HepG2 (cell line): Measurements from ENCODE around the gene ABHD12. TPM values are rescaled to one million over a fixed set of nuclear protein-coding genes. Genes with fewer than 3 reads are reported as not detected.

Experiments used
- AFF4 ChIP-seq: sonication (generic); formaldehyde crosslinking; IDR thresholded peaks from 2 replicates; pipeline ENCODE4 v1.4.0; 2020; ENCODE audit warnings: missing genetic modification reagents
- CSRNP2 ChIP-seq: sonication (generic); formaldehyde crosslinking; conservative IDR thresholded peaks from 2 replicates; pipeline ENCODE4 v1.8.0; 2022; ENCODE audit warnings: low read depth, missing genetic modification reagents
- FOXA3 ChIP-seq: IDR thresholded peaks from 2 replicates; pipeline ENCODE4 v1.6.1; 2016; ENCODE audit warnings: missing genetic modification reagents, missing compliant biosample characterization
- NCOA1 ChIP-seq: sonication (generic); formaldehyde crosslinking; IDR thresholded peaks from 2 replicates; pipeline ENCODE4 v1.9.0; 2021; ENCODE audit warnings: missing genetic modification reagents
- NPAS2 ChIP-seq: sonication (generic); formaldehyde crosslinking; IDR thresholded peaks from 2 replicates; pipeline ENCODE4 v1.8.0; 2022; ENCODE audit warnings: mild to moderate bottlenecking, missing genetic modification reagents, borderline replicate concordance
- SOX6 ChIP-seq, 2 experiments: fragments of 450-650 bp in 1 of 2; sonication (generic) in 1 of 2; formaldehyde crosslinking in 1 of 2; IDR thresholded peaks; 2 replicates each; pipeline versions ENCODE4 v1.4.0 to v1.6.1; 2017 to 2020; ENCODE audit warnings: antibody characterized with exemption in 1 of 2, mild to moderate bottlenecking in 1 of 2, missing genetic modification reagents in 1 of 2
- STAT6 ChIP-seq: sonication (generic); formaldehyde crosslinking; IDR thresholded peaks from 2 replicates; pipeline ENCODE4 v1.4.0; 2020; ENCODE audit warnings: missing genetic modification reagents, mild to moderate bottlenecking, borderline replicate concordance
- TEAD3 ChIP-seq: optimal IDR thresholded peaks from 2 replicates; pipeline ENCODE3; 2016; ENCODE audit warnings: borderline replicate concordance
- THYN1 ChIP-seq: sonication (generic); formaldehyde crosslinking; IDR thresholded peaks from 2 replicates; pipeline ENCODE4 v1.8.1; 2023; ENCODE audit warnings: low read depth, mild to moderate bottlenecking, moderate library complexity, missing genetic modification reagents, borderline replicate concordance
- TIGD3 ChIP-seq: sonication (generic); formaldehyde crosslinking; IDR thresholded peaks from 2 replicates; pipeline ENCODE4 v1.5.1; 2020; ENCODE audit warnings: mild to moderate bottlenecking, missing genetic modification reagents, borderline replicate concordance
- ZNF274 ChIP-seq: sonication (generic); formaldehyde crosslinking; IDR thresholded peaks from 2 replicates; pipeline ENCODE4 v1.5.1; 2020; ENCODE audit warnings: mild to moderate bottlenecking, missing genetic modification reagents
- ZNF616 ChIP-seq: sonication (generic); formaldehyde crosslinking; IDR thresholded peaks from 2 replicates; pipeline ENCODE4 v1.5.0; 2020; ENCODE audit warnings: low read depth, mild to moderate bottlenecking, missing genetic modification reagents
- ZNF687 ChIP-seq: sonication (generic); formaldehyde crosslinking; IDR thresholded peaks from 2 replicates; pipeline ENCODE4 v1.5.1; 2020; ENCODE audit warnings: mild to moderate bottlenecking, missing genetic modification reagents, moderate library complexity
- polyA plus RNA-seq, 8 experiments: library from polyadenylated mRNA; depleted of rRNA in 3 of 8; stranded (reverse) in 7 of 8; unstranded in 1 of 8; fragments of >200 nt; fragmentation: Illumina TruSeq in 4 of 8; extraction: Trizol in 4 of 8; gene quantifications; 2 replicates each; pipeline versions ENCODE4 v1.2.1 to v1.2.3, GENCODE V29; 2011 to 2016; ENCODE audit warnings: low read depth in 4 of 8, missing spikeins in 1 of 8, mixed read lengths in 1 of 8; ENCODE audit not compliant: insufficient read depth in 1 of 8
- total RNA-seq, 5 experiments: library from RNA; depleted of rRNA; stranded (reverse); fragments of >200 nt; fragmentation: Illumina TruSeq; extraction: Trizol; gene quantifications; 2 replicates each; pipeline ENCODE4 v1.2.3, GENCODE V29; 2016; ENCODE audit warnings: low read depth in 1 of 5

The ABHD12 gene
- total and polyA plus RNA-seq, 2 of the 13 experiments (the other 11 are each of a cell fraction or from before 2014, with no cell fraction given), result 23.5 to 72.1 TPM

GRCh38 chr20:25399037-25399430 lies 8.4 kb upstream of the ABHD12 start (continued):
- no peak for TF ChIP-seq CSRNP2
- no peak for TF ChIP-seq STAT6
- no peak for TF ChIP-seq ZNF616 (CRISPR knock-in tag)
- TF ChIP-seq TIGD3 (CRISPR knock-in tag), result no peak
- 0 out of 2 replicates have a peak, but pooled peaks have one; percentile 56 for TF ChIP-seq NCOA1
- TF ChIP-seq SOX6 (IDR thresholded peaks at IDR 0.05), result no peak
- peak; percentile 49; the same call in 1 of the 2 replicates for TF ChIP-seq SOX6 (CRISPR knock-in tag; IDR thresholded peaks at IDR 0.05)
- TF ChIP-seq ZNF687 (CRISPR knock-in tag), result no peak
- peak; percentile 37; the same call in 1 of the 2 replicates for TF ChIP-seq FOXA3 (CRISPR knock-in tag)
- TF ChIP-seq AFF4 (CRISPR knock-in tag), result no peak
- peak; percentile 53; the same call in 1 of the 2 replicates for TF ChIP-seq THYN1 (CRISPR knock-in tag)
- TF ChIP-seq ZNF274 (CRISPR knock-in tag), result no peak
- no peak for TF ChIP-seq NPAS2 (CRISPR knock-in tag)
- TF ChIP-seq TEAD3 (CRISPR knock-in tag), result peak; percentile 79
